K562 (cell line): Measurements from ENCODE around the gene LRP1. TPM values are rescaled to one million over a fixed set of nuclear protein-coding genes. Genes with fewer than 3 reads are reported as not detected.

Source experiments
- CTBP1 ChIP-seq: fragments of 450-650 bp; IDR thresholded peaks from 2 replicates; pipeline ENCODE4 v1.6.1; 2016; ENCODE audit warnings: borderline replicate concordance
- ETV1 ChIP-seq: fragments of 450-650 bp; conservative IDR thresholded peaks from 2 replicates; pipeline ENCODE4 v1.6.1; 2016; ENCODE audit warnings: missing genetic modification characterization, control low read depth, low read depth, missing compliant biosample characterization
- ETV5 ChIP-seq: sonication (generic); formaldehyde crosslinking; IDR thresholded peaks from 2 replicates; pipeline ENCODE4 v1.4.0; 2020; ENCODE audit warnings: low read depth, mild to moderate bottlenecking, missing genetic modification reagents
- GABPB2 ChIP-seq: fragments of 250-450 bp; sonication (Bioruptor Pico); conservative IDR thresholded peaks from 2 replicates; pipeline ENCODE4 v1.5.1; 2021; ENCODE audit warnings: mild to moderate bottlenecking
- MCM3 ChIP-seq: fragments of 450-650 bp; IDR thresholded peaks from 2 replicates; pipeline ENCODE4 v1.6.1; 2016
- MEF2D ChIP-seq: conservative IDR thresholded peaks from 2 replicates; pipeline ENCODE4 v1.6.1; 2016; ENCODE audit warnings: low read depth, missing genetic modification characterization, missing compliant biosample characterization
- NCOR1 ChIP-seq: fragments of 450-650 bp; IDR thresholded peaks from 2 replicates; pipeline ENCODE4 v1.6.1; 2016; ENCODE audit warnings: mild to moderate bottlenecking, moderate library complexity
- PHTF2 ChIP-seq: fragments of 250-450 bp; sonication (Bioruptor Pico); IDR thresholded peaks from 2 replicates; pipeline ENCODE4 v1.5.0; 2021; ENCODE audit warnings: mild to moderate bottlenecking
- SAFB2 ChIP-seq: fragments of 200-400 bp; formaldehyde crosslinking; IDR thresholded peaks from 2 replicates; pipeline ENCODE4 v1.6.1; 2018; ENCODE audit warnings: borderline replicate concordance, low read length, low read depth, moderate library complexity; ENCODE audit not compliant: severe bottlenecking
- TGIF2 ChIP-seq: sonication (generic); formaldehyde crosslinking; IDR thresholded peaks from 2 replicates; pipeline ENCODE4 v1.8.1; 2022; ENCODE audit warnings: mild to moderate bottlenecking, missing genetic modification reagents, moderate library complexity
- ZNF197 ChIP-seq: fragments of 200-800 bp; sonication (Bioruptor generic); IDR thresholded peaks from 2 replicates; pipeline ENCODE4 v1.6.1; 2016; ENCODE audit warnings: low read depth, missing genetic modification characterization, missing compliant biosample characterization
- ZNF354B ChIP-seq: fragments of 250-450 bp; sonication (Bioruptor Pico); IDR thresholded peaks from 2 replicates; pipeline ENCODE4 v1.4.0; 2020
- polyA plus RNA-seq, 8 experiments: library from polyadenylated mRNA; depleted of rRNA in 4 of 8; stranded (reverse) in 5 of 8; unstranded in 3 of 8; fragments of >200 nt; fragmentation: Nextera tagmentation in 2 of 8; fragmentation: Illumina TruSeq in 1 of 8; extraction: Ambion mirVana in 2 of 8; extraction: Trizol in 1 of 8; gene quantifications; 2 replicates each; pipeline versions ENCODE4 v1.2.1 to v1.2.3, GENCODE V29; 2011 to 2014; ENCODE audit warnings: inconsistent platforms in 1 of 8, missing spikeins in 1 of 8
- total RNA-seq, 7 experiments: library from RNA; depleted of rRNA in 6 of 7; stranded (reverse); fragments of >200 nt in 6 of 7; fragmentation: Illumina TruSeq in 2 of 7; extraction: Trizol in 2 of 7; gene quantifications; 2 replicates each; pipeline versions ENCODE4 v1.2.1 to v1.2.3, GENCODE V29; 2011 to 2021; ENCODE audit warnings: low replicate concordance in 1 of 7
- TF ChIP-seq, protein P1 (sequence below): fragments of 150-350 bp; IDR thresholded peaks from 2 replicates; pipeline ENCODE4 v1.6.1; 2014; ENCODE audit warnings: low read depth, mild to moderate bottlenecking, low read length, borderline replicate concordance
- TF ChIP-seq, protein P2 (sequence below), 2 experiments: fragments of 450-650 bp; formaldehyde crosslinking in 1 of 2; IDR thresholded peaks; 2 replicates each; pipeline versions ENCODE4 v1.4.0 to v1.6.1; 2014 to 2020; ENCODE audit warnings: mild to moderate bottlenecking in 2 of 2, borderline replicate concordance in 1 of 2, low read depth in 1 of 2
- TF ChIP-seq, protein P3 (sequence below): fragments of 250-450 bp; sonication (Bioruptor Pico); IDR thresholded peaks from 2 replicates; pipeline ENCODE4 v1.4.0; 2020; ENCODE audit warnings: mild to moderate bottlenecking, moderate library complexity, borderline replicate concordance

LRP1 gene
- total and polyA plus RNA-seq, 9 of the 15 experiments (the other 6 are each of a cell fraction or from before 2014, with no cell fraction given), result 0.04 to 0.64 (median 0.19) TPM; not detected in 2

DNA sequence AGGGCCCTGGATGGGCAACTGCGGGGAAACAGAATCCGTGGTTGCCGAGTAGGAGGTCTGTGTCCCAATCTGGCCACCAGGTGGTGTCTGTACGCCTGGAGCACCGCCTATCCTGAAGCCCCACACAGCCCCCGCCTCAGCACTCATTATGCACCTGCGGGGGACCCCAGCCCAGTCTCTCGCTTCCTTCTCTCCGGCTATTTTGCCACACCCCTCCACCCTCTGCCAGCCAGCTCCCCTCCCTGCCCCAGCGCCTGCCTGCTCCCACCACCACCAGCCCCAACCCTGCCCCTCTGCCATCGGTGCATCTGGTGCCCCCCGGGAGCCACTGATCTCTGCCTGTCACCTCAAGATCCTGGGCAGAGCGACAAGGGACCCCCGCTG is 86.1 kb downstream of the LRP1 start (continued):
- TF ChIP-seq, protein P1, sequence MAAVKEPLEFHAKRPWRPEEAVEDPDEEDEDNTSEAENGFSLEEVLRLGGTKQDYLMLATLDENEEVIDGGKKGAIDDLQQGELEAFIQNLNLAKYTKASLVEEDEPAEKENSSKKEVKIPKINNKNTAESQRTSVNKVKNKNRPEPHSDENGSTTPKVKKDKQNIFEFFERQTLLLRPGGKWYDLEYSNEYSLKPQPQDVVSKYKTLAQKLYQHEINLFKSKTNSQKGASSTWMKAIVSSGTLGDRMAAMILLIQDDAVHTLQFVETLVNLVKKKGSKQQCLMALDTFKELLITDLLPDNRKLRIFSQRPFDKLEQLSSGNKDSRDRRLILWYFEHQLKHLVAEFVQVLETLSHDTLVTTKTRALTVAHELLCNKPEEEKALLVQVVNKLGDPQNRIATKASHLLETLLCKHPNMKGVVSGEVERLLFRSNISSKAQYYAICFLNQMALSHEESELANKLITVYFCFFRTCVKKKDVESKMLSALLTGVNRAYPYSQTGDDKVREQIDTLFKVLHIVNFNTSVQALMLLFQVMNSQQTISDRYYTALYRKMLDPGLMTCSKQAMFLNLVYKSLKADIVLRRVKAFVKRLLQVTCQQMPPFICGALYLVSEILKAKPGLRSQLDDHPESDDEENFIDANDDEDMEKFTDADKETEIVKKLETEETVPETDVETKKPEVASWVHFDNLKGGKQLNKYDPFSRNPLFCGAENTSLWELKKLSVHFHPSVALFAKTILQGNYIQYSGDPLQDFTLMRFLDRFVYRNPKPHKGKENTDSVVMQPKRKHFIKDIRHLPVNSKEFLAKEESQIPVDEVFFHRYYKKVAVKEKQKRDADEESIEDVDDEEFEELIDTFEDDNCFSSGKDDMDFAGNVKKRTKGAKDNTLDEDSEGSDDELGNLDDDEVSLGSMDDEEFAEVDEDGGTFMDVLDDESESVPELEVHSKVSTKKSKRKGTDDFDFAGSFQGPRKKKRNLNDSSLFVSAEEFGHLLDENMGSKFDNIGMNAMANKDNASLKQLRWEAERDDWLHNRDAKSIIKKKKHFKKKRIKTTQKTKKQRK, result no peak
- TF ChIP-seq CTBP1 (no peak), GABPB2 (CRISPR knock-in tag) (no peak), SAFB2 (no peak), ZNF197 (no peak), NCOR1 (no peak), MEF2D (tag) (no peak), ZNF354B (CRISPR knock-in tag) (no peak), TGIF2 (CRISPR knock-in tag) (no peak), ETV5 (no peak), ETV1 (no peak), MCM3 (no peak), PHTF2 (no peak)
- TF ChIP-seq, protein P2, sequence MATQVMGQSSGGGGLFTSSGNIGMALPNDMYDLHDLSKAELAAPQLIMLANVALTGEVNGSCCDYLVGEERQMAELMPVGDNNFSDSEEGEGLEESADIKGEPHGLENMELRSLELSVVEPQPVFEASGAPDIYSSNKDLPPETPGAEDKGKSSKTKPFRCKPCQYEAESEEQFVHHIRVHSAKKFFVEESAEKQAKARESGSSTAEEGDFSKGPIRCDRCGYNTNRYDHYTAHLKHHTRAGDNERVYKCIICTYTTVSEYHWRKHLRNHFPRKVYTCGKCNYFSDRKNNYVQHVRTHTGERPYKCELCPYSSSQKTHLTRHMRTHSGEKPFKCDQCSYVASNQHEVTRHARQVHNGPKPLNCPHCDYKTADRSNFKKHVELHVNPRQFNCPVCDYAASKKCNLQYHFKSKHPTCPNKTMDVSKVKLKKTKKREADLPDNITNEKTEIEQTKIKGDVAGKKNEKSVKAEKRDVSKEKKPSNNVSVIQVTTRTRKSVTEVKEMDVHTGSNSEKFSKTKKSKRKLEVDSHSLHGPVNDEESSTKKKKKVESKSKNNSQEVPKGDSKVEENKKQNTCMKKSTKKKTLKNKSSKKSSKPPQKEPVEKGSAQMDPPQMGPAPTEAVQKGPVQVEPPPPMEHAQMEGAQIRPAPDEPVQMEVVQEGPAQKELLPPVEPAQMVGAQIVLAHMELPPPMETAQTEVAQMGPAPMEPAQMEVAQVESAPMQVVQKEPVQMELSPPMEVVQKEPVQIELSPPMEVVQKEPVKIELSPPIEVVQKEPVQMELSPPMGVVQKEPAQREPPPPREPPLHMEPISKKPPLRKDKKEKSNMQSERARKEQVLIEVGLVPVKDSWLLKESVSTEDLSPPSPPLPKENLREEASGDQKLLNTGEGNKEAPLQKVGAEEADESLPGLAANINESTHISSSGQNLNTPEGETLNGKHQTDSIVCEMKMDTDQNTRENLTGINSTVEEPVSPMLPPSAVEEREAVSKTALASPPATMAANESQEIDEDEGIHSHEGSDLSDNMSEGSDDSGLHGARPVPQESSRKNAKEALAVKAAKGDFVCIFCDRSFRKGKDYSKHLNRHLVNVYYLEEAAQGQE (IDR thresholded peaks at IDR 0.05; ENCODE audit: borderline replicate concordance), result peak; percentile 72
- TF ChIP-seq, protein P2 (CRISPR knock-in tag; IDR thresholded peaks at IDR 0.05; ENCODE audit: low read depth), result no peak
- TF ChIP-seq, protein P3, sequence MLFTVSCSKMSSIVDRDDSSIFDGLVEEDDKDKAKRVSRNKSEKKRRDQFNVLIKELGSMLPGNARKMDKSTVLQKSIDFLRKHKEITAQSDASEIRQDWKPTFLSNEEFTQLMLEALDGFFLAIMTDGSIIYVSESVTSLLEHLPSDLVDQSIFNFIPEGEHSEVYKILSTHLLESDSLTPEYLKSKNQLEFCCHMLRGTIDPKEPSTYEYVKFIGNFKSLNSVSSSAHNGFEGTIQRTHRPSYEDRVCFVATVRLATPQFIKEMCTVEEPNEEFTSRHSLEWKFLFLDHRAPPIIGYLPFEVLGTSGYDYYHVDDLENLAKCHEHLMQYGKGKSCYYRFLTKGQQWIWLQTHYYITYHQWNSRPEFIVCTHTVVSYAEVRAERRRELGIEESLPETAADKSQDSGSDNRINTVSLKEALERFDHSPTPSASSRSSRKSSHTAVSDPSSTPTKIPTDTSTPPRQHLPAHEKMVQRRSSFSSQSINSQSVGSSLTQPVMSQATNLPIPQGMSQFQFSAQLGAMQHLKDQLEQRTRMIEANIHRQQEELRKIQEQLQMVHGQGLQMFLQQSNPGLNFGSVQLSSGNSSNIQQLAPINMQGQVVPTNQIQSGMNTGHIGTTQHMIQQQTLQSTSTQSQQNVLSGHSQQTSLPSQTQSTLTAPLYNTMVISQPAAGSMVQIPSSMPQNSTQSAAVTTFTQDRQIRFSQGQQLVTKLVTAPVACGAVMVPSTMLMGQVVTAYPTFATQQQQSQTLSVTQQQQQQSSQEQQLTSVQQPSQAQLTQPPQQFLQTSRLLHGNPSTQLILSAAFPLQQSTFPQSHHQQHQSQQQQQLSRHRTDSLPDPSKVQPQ (CRISPR knock-in tag), result no peak
